HCT116 (cell line): ENCODE results near the gene CCDC146. TPM values are rescaled to one million over a fixed set of nuclear protein-coding genes. Genes with fewer than 3 reads are reported as not detected.
"Not testable (repeated sequence)": the region's sequence is repeated elsewhere in the genome, so short reads cannot be mapped to it uniquely, and the experiment has no call there.

Experiments used
- ATAC-seq: fragments of 200-7000 bp; cut with Tn5 transposase; 2 replicates; pipeline ENCODE4 v1.9.1; 2020; ENCODE audit warnings: mild to moderate bottlenecking, moderate library complexity
- Bru-seq: library from RNA; stranded (reverse); fragments of 400-500 nt; gene quantifications from one replicate; lab custom pipeline; 2021; lab: Mats Ljungman, UMichigan
- BruChase-seq, 2 experiments: library from RNA; stranded (reverse); fragments of 400-500 nt; gene quantifications; one replicate each; lab custom pipeline; 2021; lab: Mats Ljungman, UMichigan
- BruUV-seq: library from RNA; stranded (reverse); fragments of 400-500 nt; replicated peaks from 2 replicates; lab custom pipeline; 2021; lab: Mats Ljungman, UMichigan
- CTCF ChIA-PET: fragments of 300-600 bp; sonication (Branson Sonifier 250); formaldehyde crosslinking; loops from one replicate; lab custom pipeline; 2021; ENCODE audit warnings: antibody characterized with exemption; lab: Charles Lee
- POLR2A ChIA-PET: fragments of 300-600, 350-600 bp; sonication (Branson Sonifier 250); formaldehyde crosslinking; loops from one replicate; lab custom pipeline; 2021; ENCODE audit warnings: antibody characterized with exemption; lab: Charles Lee
- RAD21 ChIA-PET, 2 experiments: fragments of 300-600 bp; sonication (Branson Sonifier 250); formaldehyde crosslinking; loops; one replicate each; lab custom pipeline; 2023; ENCODE audit warnings: low total read pairs in 2 of 2; ENCODE audit not compliant: uncharacterized antibody in 2 of 2, unreplicated experiment in 2 of 2, low non-redundant PET in 1 of 2; lab: Charles Lee
- DNase-seq: peaks from one replicate; pipeline ENCODE4 v3.0.0-alpha.2; 2010; ENCODE audit warnings: low read depth, low spot score
- H2AFZ ChIP-seq: fragments of 200-600 bp; shearing (Covaris generic), sonication (generic); 2 replicates; pipeline ENCODE4 v1.6.1; 2017; ENCODE audit warnings: low read depth, mixed run types, mixed read lengths, antibody characterized with exemption, low read length; ENCODE audit not compliant: poor library complexity, severe bottlenecking
- H3K27ac ChIP-seq: 2 replicates; pipeline ENCODE4 v1.5.1; 2012; ENCODE audit warnings: low read depth, low read length
- H3K27me3 ChIP-seq: fragments of 200-600 bp; sonication (generic); 2 replicates; pipeline ENCODE4 v1.6.1; 2016; ENCODE audit warnings: mixed run types, low read length, mixed read lengths; ENCODE audit not compliant: insufficient read depth
- H3K36me3 ChIP-seq, 2 experiments: fragments of 200-500 bp in 1 of 2; fragments of 200-600 bp in 1 of 2; sonication (Bioruptor generic) in 1 of 2; sonication (generic) in 1 of 2; 2 replicates each; pipeline versions ENCODE4 v1.5.1 to v1.6.1; 2014 to 2016; ENCODE audit warnings: low read length in 2 of 2, inconsistent platforms in 1 of 2, mixed read lengths in 1 of 2, mixed run types in 1 of 2; ENCODE audit not compliant: insufficient read depth in 2 of 2, control insufficient read depth in 1 of 2
- H3K4me1 ChIP-seq, 2 experiments: fragments of 200-600 bp in 1 of 2; sonication (generic) in 1 of 2; 2 replicates each; pipeline versions ENCODE4 v1.5.1 to v1.6.1; 2012 to 2017; ENCODE audit warnings: low read length in 2 of 2, inconsistent platforms in 1 of 2, mild to moderate bottlenecking in 1 of 2, mixed read lengths in 1 of 2, mixed run types in 1 of 2, moderate library complexity in 1 of 2; ENCODE audit not compliant: insufficient read depth in 2 of 2, control insufficient read depth in 1 of 2
- H3K4me2 ChIP-seq: fragments of 200-600 bp; sonication (generic); 2 replicates; pipeline ENCODE4 v1.6.1; 2017; ENCODE audit warnings: mixed run types, low read length, mixed read lengths
- H3K4me3 ChIP-seq, 2 experiments: fragments of 200-600 bp in 1 of 2; sonication (generic) in 1 of 2; replicated peaks in 1 of 2; 2 replicates each; pipeline ENCODE4 v1.5.1; 2011 to 2016; ENCODE audit warnings: low read length in 2 of 2, control low read depth in 1 of 2, low read depth in 1 of 2, mild to moderate bottlenecking in 1 of 2, mixed read lengths in 1 of 2, mixed run types in 1 of 2
- H3K79me2 ChIP-seq: fragments of 200-600 bp; sonication (generic); 2 replicates; pipeline ENCODE4 v1.6.1; 2017; ENCODE audit warnings: mild to moderate bottlenecking, mixed run types, low read length, moderate library complexity, mixed read lengths; ENCODE audit not compliant: insufficient read depth
- H3K9ac ChIP-seq: fragments of 200-600 bp; sonication (generic); 2 replicates; pipeline ENCODE4 v1.6.1; 2016; ENCODE audit warnings: low read length, mixed read lengths
- H3K9me2 ChIP-seq: fragments of 200-600 bp; sonication (generic), shearing (Covaris generic); 2 replicates; pipeline ENCODE4 v1.6.1; 2017; ENCODE audit warnings: mixed run types, mild to moderate bottlenecking, moderate library complexity; ENCODE audit not compliant: insufficient read depth
- H3K9me3 ChIP-seq, 2 experiments: fragments of 200-500 bp in 1 of 2; fragments of 200-600 bp in 1 of 2; sonication (Bioruptor generic) in 1 of 2; sonication (generic) in 1 of 2; 2 replicates each; pipeline ENCODE4 v1.6.1; 2014 to 2017; ENCODE audit warnings: low read length in 2 of 2, mixed read lengths in 2 of 2, inconsistent platforms in 1 of 2, low read depth in 1 of 2, mild to moderate bottlenecking in 1 of 2, mixed run types in 1 of 2, moderate library complexity in 1 of 2; ENCODE audit not compliant: control insufficient read depth in 1 of 2, insufficient read depth in 1 of 2
- H4K20me1 ChIP-seq: fragments of 200-600 bp; sonication (generic), shearing (Covaris generic); 2 replicates; pipeline ENCODE4 v1.6.1; 2017; ENCODE audit warnings: mixed run types, mild to moderate bottlenecking, moderate library complexity; ENCODE audit not compliant: insufficient read depth
- SP1 ChIP-seq: IDR thresholded peaks from 2 replicates; pipeline ENCODE4 v1.6.1; 2012; ENCODE audit warnings: low read depth
- intact Hi-C: fragments of 100-400 bp; cut with micrococcal nuclease; formaldehyde crosslinking; loops from 2 replicates; pipeline ENCODE4 v1.10.0; 2022
- long read RNA-seq: library from polyadenylated mRNA; unstranded; transcript quantifications from one replicate; pipeline ENCODE4 v2.0.0, GENCODE V29; 2021; ENCODE audit not compliant: unreplicated experiment
- polyA plus RNA-seq: library from polyadenylated mRNA; unstranded; fragments of >200 nt; gene quantifications from 2 replicates; pipeline ENCODE4 v1.2.1, GENCODE V29; 2012; ENCODE audit warnings: missing spikeins
- total RNA-seq: library from RNA; stranded (reverse); gene quantifications from one replicate; pipeline ENCODE4 v1.2.1, GENCODE V29; 2021; ENCODE audit not compliant: unreplicated experiment

CCDC146 gene, protein sequence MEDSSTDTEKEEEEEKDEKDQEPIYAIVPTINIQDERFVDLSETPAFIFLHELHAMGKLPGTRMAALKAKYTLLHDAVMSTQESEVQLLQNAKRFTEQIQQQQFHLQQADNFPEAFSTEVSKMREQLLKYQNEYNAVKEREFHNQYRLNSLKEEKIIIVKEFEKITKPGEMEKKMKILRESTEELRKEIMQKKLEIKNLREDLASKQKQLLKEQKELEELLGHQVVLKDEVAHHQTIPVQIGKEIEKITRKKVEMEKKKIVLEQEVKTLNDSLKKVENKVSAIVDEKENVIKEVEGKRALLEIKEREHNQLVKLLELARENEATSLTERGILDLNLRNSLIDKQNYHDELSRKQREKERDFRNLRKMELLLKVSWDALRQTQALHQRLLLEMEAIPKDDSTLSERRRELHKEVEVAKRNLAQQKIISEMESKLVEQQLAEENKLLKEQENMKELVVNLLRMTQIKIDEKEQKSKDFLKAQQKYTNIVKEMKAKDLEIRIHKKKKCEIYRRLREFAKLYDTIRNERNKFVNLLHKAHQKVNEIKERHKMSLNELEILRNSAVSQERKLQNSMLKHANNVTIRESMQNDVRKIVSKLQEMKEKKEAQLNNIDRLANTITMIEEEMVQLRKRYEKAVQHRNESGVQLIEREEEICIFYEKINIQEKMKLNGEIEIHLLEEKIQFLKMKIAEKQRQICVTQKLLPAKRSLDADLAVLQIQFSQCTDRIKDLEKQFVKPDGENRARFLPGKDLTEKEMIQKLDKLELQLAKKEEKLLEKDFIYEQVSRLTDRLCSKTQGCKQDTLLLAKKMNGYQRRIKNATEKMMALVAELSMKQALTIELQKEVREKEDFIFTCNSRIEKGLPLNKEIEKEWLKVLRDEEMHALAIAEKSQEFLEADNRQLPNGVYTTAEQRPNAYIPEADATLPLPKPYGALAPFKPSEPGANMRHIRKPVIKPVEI
- total RNA-seq (6.3 TPM), Bru-seq, nascent RNA (percentile 67 among the genes with signal in this experiment), BruChase-seq, experiment 1, labeled RNA remaining after a 6-hour chase (percentile 70 among the genes with signal in this experiment), BruChase-seq, experiment 2, labeled RNA remaining after a 2-hour chase (percentile 81 among the genes with signal in this experiment)
- polyA plus RNA-seq, result 2.7 and 3.7 TPM in 2 replicates
- long read RNA-seq, partial matches to known transcripts, result 0 of 1 reads
- long read RNA-seq, other reads (novel, unspliced or antisense), result 1 of 1 reads

- H3K4me3 ChIP-seq, result peak within 1 kb of the TSS; percentile 49 to 59
- H3K27me3 ChIP-seq, H4K20me1 ChIP-seq, H3K9me3 ChIP-seq, H3K9me2 ChIP-seq, H2AFZ ChIP-seq, H3K79me2 ChIP-seq, H3K4me1 ChIP-seq, H3K36me3 ChIP-seq, POLR2A ChIA-PET, BruUV-seq: not testable (repeated sequence)
- peak within 1 kb of the TSS; percentile 71 for H3K4me2 ChIP-seq
- ATAC-seq (peak; percentile 99), DNase-seq (peak; percentile 94)
- peak within 1 kb of the TSS; percentile 40; the same call in 1 of the 2 replicates for H3K9ac ChIP-seq
- CTCF ChIA-PET, result interaction anchor here (1.3 kb wide), 2 partner anchors 125 to 210 kb away, joined by 9 to 10 read pairs; no protein-coding TSS in a partner anchor
- peak; percentile 72 for TF ChIP-seq SP1
- RAD21 ChIA-PET, result interaction anchor here (1.0 to 1.2 kb wide), 2 partner anchors 125 to 209 kb away, joined by 3 to 4 read pairs; no protein-coding TSS in a partner anchor
- peak within 1 kb of the TSS; percentile 43; the same call in 1 of the 2 replicates for H3K27ac ChIP-seq
- intact Hi-C loops, result loop anchor here (5.0 kb wide), 1 partner anchor 210 kb away; no protein-coding TSS in a partner anchor
Measured at GRCh38 chr7:77121860-77122681, at the start of gene CCDC146. Gene CCDC146 (plus strand): TSS chr7:77122615. CDS start chr7:77167669, 45,054 bp downstream.

GRCh38 chr7:77074786-77075396, 47.5 kb upstream of the CCDC146 start:
- H3K4me2 ChIP-seq, H2AFZ ChIP-seq: not testable (repeated sequence)

GRCh38 chr7:77077060-77077459, 45.4 kb upstream of the CCDC146 start:
- H3K36me3 ChIP-seq, POLR2A ChIA-PET, H3K27me3 ChIP-seq, H3K4me1 ChIP-seq, DNase-seq, H3K4me2 ChIP-seq, H3K9ac ChIP-seq, H3K9me3 ChIP-seq, H2AFZ ChIP-seq, H4K20me1 ChIP-seq, RAD21 ChIA-PET, BruUV-seq, ATAC-seq, H3K27ac ChIP-seq, H3K79me2 ChIP-seq, CTCF ChIA-PET, H3K9me2 ChIP-seq, H3K4me3 ChIP-seq, intact Hi-C loops: not testable (repeated sequence)

More at GRCh38 chr7:77074786-77075396, 47.5 kb upstream of the CCDC146 start:
- H3K27me3 ChIP-seq, CTCF ChIA-PET, H3K9me3 ChIP-seq, DNase-seq, H3K4me3 ChIP-seq, H3K36me3 ChIP-seq, H3K27ac ChIP-seq, RAD21 ChIA-PET, H3K9ac ChIP-seq, ATAC-seq, H4K20me1 ChIP-seq, H3K4me1 ChIP-seq, H3K9me2 ChIP-seq, H3K79me2 ChIP-seq, POLR2A ChIA-PET, intact Hi-C loops, BruUV-seq: not testable (repeated sequence)
